WERI-Rb-1 (cell line): ENCODE results near the gene IFI27L1.

Source experiments
- DNase-seq: peaks from one replicate; pipeline ENCODE4 v3.0.0-alpha.2; 2020
- H3K27ac ChIP-seq: fragments of 250-450 bp; sonication (Bioruptor Pico); 2 replicates; pipeline ENCODE4 v1.5.1; 2020; ENCODE audit warnings: mild to moderate bottlenecking, moderate library complexity
- H3K27me3 ChIP-seq: fragments of 250-450 bp; sonication (Bioruptor Pico); 2 replicates; pipeline ENCODE4 v1.5.1; 2021; ENCODE audit warnings: mild to moderate bottlenecking, low read depth, moderate library complexity; ENCODE audit not compliant: insufficient read depth, severe bottlenecking
- H3K36me3 ChIP-seq: fragments of 250-450 bp; sonication (Bioruptor Pico); 2 replicates; pipeline ENCODE4 v1.5.1; 2020; ENCODE audit warnings: mild to moderate bottlenecking, moderate library complexity
- H3K4me3 ChIP-seq: 2 replicates; pipeline ENCODE4 v1.5.1; 2011; ENCODE audit warnings: low read depth, mild to moderate bottlenecking, control low read depth, low read length
- H3K9me3 ChIP-seq: fragments of 250-450 bp; sonication (Bioruptor Pico); 2 replicates; pipeline ENCODE4 v1.5.1; 2021; ENCODE audit warnings: mild to moderate bottlenecking, moderate library complexity; ENCODE audit not compliant: severe bottlenecking
- CTCF ChIP-seq: IDR thresholded peaks from 2 replicates; pipeline ENCODE4 v1.5.1; 2011; ENCODE audit warnings: low read depth, mild to moderate bottlenecking, control low read depth, inconsistent platforms, low read length

IFI27L1 gene

GRCh38 chr14:94045563-94046345 lies 35.4 kb upstream of the IFI27L1 start:
- Histone ChIP-seq H3K27me3 (no peaks in the 10 kb centered on the region), H3K27ac (no peak overlapping the region), H3K36me3 (peaks cover 69% of the 10 kb centered on the region), H3K4me3 (no peak overlapping the region), H3K9me3 (no peaks in the 10 kb centered on the region)
- TF ChIP-seq CTCF, result no peak
- DNase-seq, result peak; percentile 4

GRCh38 chr14:94046696-94047250 lies 34.3 kb upstream of the IFI27L1 start:
- H3K4me3 ChIP-seq, result no peak overlapping the region
- H3K27ac ChIP-seq, result no peak overlapping the region
- H3K36me3 ChIP-seq, result peaks cover 79% of the 10 kb centered on the region
- no peaks in the 10 kb centered on the region for H3K27me3 ChIP-seq
- H3K9me3 ChIP-seq, result no peaks in the 10 kb centered on the region
- peak; percentile 0 for DNase-seq
- no peak for TF ChIP-seq CTCF

- H3K27ac ChIP-seq, result no peak overlapping the region
- no peak overlapping the region for H3K4me3 ChIP-seq
- H3K27me3 ChIP-seq, result no peaks in the 10 kb centered on the region
- DNase-seq, result no peak
- TF ChIP-seq CTCF, result no peak
- no peaks in the 10 kb centered on the region for H3K9me3 ChIP-seq
- peaks cover 87% of the 10 kb centered on the region for H3K36me3 ChIP-seq
These were observed 33.5 kb upstream of the IFI27L1 start for GRCh38 chr14:94047581-94047980.

- no peak for TF ChIP-seq CTCF
- no peaks in the 10 kb centered on the region for H3K9me3 ChIP-seq
- no peaks in the 10 kb centered on the region for H3K27me3 ChIP-seq
- no peak overlapping the region for H3K4me3 ChIP-seq
- H3K36me3 ChIP-seq, result peaks cover 92% of the 10 kb centered on the region
- DNase-seq, result peak; percentile 87
- H3K27ac ChIP-seq, result peak overlapping the region; percentile 43
These were observed 32.2 kb upstream of the IFI27L1 start for GRCh38 chr14:94048691-94049624.

GRCh38 chr14:94049625-94050023 lies 31.5 kb upstream of the IFI27L1 start:
- no peak for TF ChIP-seq CTCF
- H3K27ac ChIP-seq, result no peak overlapping the region; the same call in 1 of the 2 replicates
- no peak overlapping the region for H3K4me3 ChIP-seq
- no peaks in the 10 kb centered on the region for H3K27me3 ChIP-seq
- peaks cover 92% of the 10 kb centered on the region for H3K36me3 ChIP-seq
- DNase-seq, result no peak
- no peaks in the 10 kb centered on the region for H3K9me3 ChIP-seq
